OCI-LY7 (cell line): ENCODE results near the gene ADAM12. TPM values are rescaled to one million over a fixed set of nuclear protein-coding genes. Genes with fewer than 3 reads are reported as not detected.

Experiments used
- BruUV-seq: library from RNA; stranded (reverse); fragments of 400-500 nt; replicated peaks from 2 replicates; lab custom pipeline; 2021; lab: Mats Ljungman, UMichigan
- CTCF ChIA-PET: fragments of 300-600 bp; sonication (Branson Sonifier 250); formaldehyde crosslinking; loops from one replicate; lab custom pipeline; 2022; ENCODE audit warnings: antibody characterized with exemption; ENCODE audit not compliant: unreplicated experiment; lab: Charles Lee
- POLR2A ChIA-PET: fragments of 300-600 bp; sonication (Branson Sonifier 250); formaldehyde crosslinking; loops from one replicate; lab custom pipeline; 2022; ENCODE audit warnings: antibody characterized with exemption; lab: Charles Lee
- DNase-seq: peaks from one replicate; pipeline ENCODE4 v3.0.0-alpha.2; 2015; ENCODE audit warnings: low spot score
- H2AFZ ChIP-seq: fragments of 200-600 bp; sonication (generic), shearing (Covaris generic); 2 replicates; pipeline ENCODE4 v1.6.1; 2014; ENCODE audit warnings: mild to moderate bottlenecking, antibody characterized with exemption, low read length, moderate library complexity
- H3K27ac ChIP-seq: fragments of 200-600 bp; sonication (generic); 2 replicates; pipeline ENCODE4 v1.5.1; 2014; ENCODE audit warnings: mixed run types, low read depth, mild to moderate bottlenecking, moderate library complexity, low read length, inconsistent platforms; ENCODE audit not compliant: poor library complexity, severe bottlenecking
- H3K36me3 ChIP-seq: fragments of 200-600 bp; sonication (generic); 2 replicates; pipeline ENCODE4 v1.6.1; 2014; ENCODE audit warnings: mild to moderate bottlenecking, antibody characterized with exemption, low read length, moderate library complexity, mixed read lengths; ENCODE audit not compliant: insufficient read depth
- H3K4me1 ChIP-seq: fragments of 200-600 bp; sonication (generic); 2 replicates; pipeline ENCODE4 v1.5.1; 2014; ENCODE audit warnings: mild to moderate bottlenecking, low read length; ENCODE audit not compliant: insufficient read depth, poor library complexity, severe bottlenecking
- H3K4me2 ChIP-seq: fragments of 200-600 bp; sonication (generic); 2 replicates; pipeline ENCODE4 v1.6.1; 2014; ENCODE audit warnings: mild to moderate bottlenecking, low read length
- H3K4me3 ChIP-seq: fragments of 200-600 bp; sonication (generic); 2 replicates; pipeline ENCODE4 v1.5.1; 2014; ENCODE audit warnings: mild to moderate bottlenecking, low read depth, low read length; ENCODE audit not compliant: poor library complexity, severe bottlenecking
- H3K79me2 ChIP-seq: fragments of 200-600 bp; sonication (generic); 2 replicates; pipeline ENCODE4 v1.6.1; 2016; ENCODE audit warnings: low read depth, mild to moderate bottlenecking, low read length, moderate library complexity, mixed read lengths; ENCODE audit not compliant: insufficient read depth
- H3K9me2 ChIP-seq: fragments of 200-600 bp; sonication (generic); 2 replicates; pipeline ENCODE4 v1.6.1; 2016; ENCODE audit warnings: mild to moderate bottlenecking, low read length, mixed read lengths; ENCODE audit not compliant: insufficient read depth
- H3K9me3 ChIP-seq: fragments of 200-600 bp; sonication (generic); 2 replicates; pipeline ENCODE4 v1.6.1; 2014; ENCODE audit warnings: mild to moderate bottlenecking, mixed run types, low read length, mixed read lengths
- H4K20me1 ChIP-seq: fragments of 200-600 bp; sonication (generic); 2 replicates; pipeline ENCODE4 v1.6.1; 2014; ENCODE audit warnings: mild to moderate bottlenecking, antibody characterized with exemption, low read length, moderate library complexity, mixed read lengths; ENCODE audit not compliant: insufficient read depth
- EZH2phosphoT487 ChIP-seq: fragments of 200-600 bp; sonication (generic); IDR thresholded peaks from 2 replicates; pipeline ENCODE4 v1.6.1; 2018; ENCODE audit warnings: low read depth, borderline replicate concordance, mild to moderate bottlenecking, mixed run types, antibody characterized with exemption, low read length, moderate library complexity, mixed read lengths
- intact Hi-C: fragments of 100-400 bp; cut with micrococcal nuclease; formaldehyde crosslinking; loops from one replicate; pipeline ENCODE4 v1.10.0; 2022; ENCODE audit not compliant: unreplicated experiment
- total RNA-seq, 2 experiments: library from RNA; depleted of rRNA in 1 of 2; stranded (reverse); fragments of >200 nt in 1 of 2; shearing (Covaris generic) in 1 of 2; gene quantifications; 2 replicates each; pipeline ENCODE4 v1.2.3, GENCODE V29; 2014 to 2022
- TF ChIP-seq, protein P1 (sequence below): fragments of 200-600 bp; sonication (generic); conservative IDR thresholded peaks from 2 replicates; pipeline ENCODE4 v1.5.1; 2014; ENCODE audit warnings: mild to moderate bottlenecking, antibody characterized with exemption, low read length, moderate library complexity, mixed read lengths

ADAM12 gene
- total RNA-seq, 2 experiments from 2014 or later = 0.06 TPM; not detected in 1

DNA sequence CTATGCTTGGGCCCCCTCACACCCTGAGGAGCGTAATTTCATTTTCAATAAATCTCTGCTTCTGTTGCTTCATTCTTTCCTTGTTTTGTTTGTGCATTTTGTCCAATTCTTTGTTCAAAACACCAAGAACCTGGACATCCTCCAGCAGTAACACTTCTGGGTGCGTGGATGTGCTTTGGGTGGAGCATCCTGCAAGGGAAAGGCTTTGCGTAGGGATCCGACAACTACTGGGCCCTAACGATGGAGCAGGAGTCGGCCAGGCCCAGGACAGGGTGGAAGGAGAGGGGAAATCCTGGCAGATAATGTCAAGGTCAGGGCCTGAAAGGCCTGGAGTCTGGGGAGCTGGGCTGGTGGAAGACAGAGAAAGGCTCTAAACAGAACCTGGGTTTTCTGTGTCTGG lies 231.8 kb downstream of the ADAM12 start:
- Histone ChIP-seq H3K4me1 (no peaks in the 10 kb centered on the region), H3K79me2 (no peaks in the 10 kb centered on the region), H4K20me1 (no peaks in the 10 kb centered on the region), H3K9me3 (no peaks in the 10 kb centered on the region), H3K27ac (no peak overlapping the region), H2AFZ (no peak overlapping the region), H3K36me3 (no peaks in the 10 kb centered on the region), H3K4me3 (no peak overlapping the region), H3K9me2 (no peaks in the 10 kb centered on the region), H3K4me2 (no peak overlapping the region)
- TF ChIP-seq, protein P1, sequence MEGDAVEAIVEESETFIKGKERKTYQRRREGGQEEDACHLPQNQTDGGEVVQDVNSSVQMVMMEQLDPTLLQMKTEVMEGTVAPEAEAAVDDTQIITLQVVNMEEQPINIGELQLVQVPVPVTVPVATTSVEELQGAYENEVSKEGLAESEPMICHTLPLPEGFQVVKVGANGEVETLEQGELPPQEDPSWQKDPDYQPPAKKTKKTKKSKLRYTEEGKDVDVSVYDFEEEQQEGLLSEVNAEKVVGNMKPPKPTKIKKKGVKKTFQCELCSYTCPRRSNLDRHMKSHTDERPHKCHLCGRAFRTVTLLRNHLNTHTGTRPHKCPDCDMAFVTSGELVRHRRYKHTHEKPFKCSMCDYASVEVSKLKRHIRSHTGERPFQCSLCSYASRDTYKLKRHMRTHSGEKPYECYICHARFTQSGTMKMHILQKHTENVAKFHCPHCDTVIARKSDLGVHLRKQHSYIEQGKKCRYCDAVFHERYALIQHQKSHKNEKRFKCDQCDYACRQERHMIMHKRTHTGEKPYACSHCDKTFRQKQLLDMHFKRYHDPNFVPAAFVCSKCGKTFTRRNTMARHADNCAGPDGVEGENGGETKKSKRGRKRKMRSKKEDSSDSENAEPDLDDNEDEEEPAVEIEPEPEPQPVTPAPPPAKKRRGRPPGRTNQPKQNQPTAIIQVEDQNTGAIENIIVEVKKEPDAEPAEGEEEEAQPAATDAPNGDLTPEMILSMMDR = no peak
- TF ChIP-seq EZH2phosphoT487 = no peak
- POLR2A ChIA-PET = no interaction called here
- CTCF ChIA-PET = no interaction called here
- BruUV-seq = no TSS peak
- no peak for DNase-seq
- intact Hi-C loops = no loop called here

DNA sequence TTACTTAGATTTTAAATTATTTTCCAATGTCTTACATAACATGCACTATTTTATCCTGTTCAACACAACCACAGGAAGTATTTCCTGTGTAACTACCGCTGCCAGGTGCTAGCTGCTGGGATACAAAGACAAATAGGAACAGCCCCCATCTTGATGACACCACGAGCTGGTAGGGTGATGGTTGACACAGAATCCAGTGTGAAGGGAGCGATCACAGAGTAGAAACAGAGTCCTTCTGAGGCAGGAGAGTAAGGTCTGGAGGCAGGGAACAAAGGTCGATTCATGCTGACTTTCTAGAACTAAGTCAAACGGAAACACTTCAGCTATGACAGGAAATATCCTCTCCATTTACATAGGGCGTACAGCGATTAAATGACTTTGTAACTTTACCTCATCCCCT lies 232.3 kb downstream of the ADAM12 start:
- intact Hi-C loops = no loop called here
- Histone ChIP-seq H3K9me3 (no peaks in the 10 kb centered on the region), H2AFZ (no peak overlapping the region), H3K4me2 (no peak overlapping the region), H4K20me1 (no peaks in the 10 kb centered on the region), H3K4me3 (no peak overlapping the region), H3K9me2 (no peaks in the 10 kb centered on the region), H3K27ac (no peak overlapping the region), H3K4me1 (no peaks in the 10 kb centered on the region), H3K36me3 (no peaks in the 10 kb centered on the region), H3K79me2 (no peaks in the 10 kb centered on the region)
- CTCF ChIA-PET = no interaction called here
- POLR2A ChIA-PET = no interaction called here
- TF ChIP-seq, protein P1 = no peak
- TF ChIP-seq EZH2phosphoT487 = no peak
- BruUV-seq = no TSS peak
- DNase-seq = no peak

DNA sequence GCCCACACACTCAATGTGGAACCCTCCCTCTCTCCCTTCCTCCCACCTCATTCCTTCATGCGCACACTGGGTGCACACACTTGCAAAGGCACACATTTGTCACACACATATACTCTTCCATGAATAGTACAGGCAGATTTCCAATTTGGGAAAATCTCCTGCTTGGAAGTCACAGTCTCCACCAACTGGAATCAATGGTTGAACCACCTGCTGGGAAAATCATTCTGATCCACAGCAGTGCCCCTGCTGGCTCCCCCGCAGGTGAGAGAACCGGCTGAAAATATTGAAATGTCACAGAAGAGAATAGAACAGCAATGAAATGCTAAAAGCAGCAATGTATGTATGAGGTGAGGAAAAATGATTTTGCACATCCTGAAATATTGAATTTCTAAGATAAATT lies 232.7 kb downstream of the ADAM12 start:
- H4K20me1 ChIP-seq = no peaks in the 10 kb centered on the region
- no TSS peak for BruUV-seq
- no peak for DNase-seq
- H3K4me1 ChIP-seq = no peaks in the 10 kb centered on the region
- H3K36me3 ChIP-seq = no peaks in the 10 kb centered on the region
- no peaks in the 10 kb centered on the region for H3K9me2 ChIP-seq
- intact Hi-C loops = no loop called here
- no peak overlapping the region for H3K27ac ChIP-seq
- no peaks in the 10 kb centered on the region for H3K9me3 ChIP-seq
- ChIA-PET POLR2A (no interaction called here), CTCF (no interaction called here)
- no peak overlapping the region for H3K4me3 ChIP-seq
- TF ChIP-seq, protein P1 = no peak
- TF ChIP-seq EZH2phosphoT487 = no peak
- H3K4me2 ChIP-seq = no peak overlapping the region
- no peaks in the 10 kb centered on the region for H3K79me2 ChIP-seq
- H2AFZ ChIP-seq = no peak overlapping the region
